HEK293T (cell line): ENCODE data around the gene PPP1R1A.

Source experiments
- CTCF ChIA-PET: fragments of 350-600 bp; formaldehyde crosslinking; extraction: SDS; loops from one replicate; lab custom pipeline; 2021; ENCODE audit warnings: antibody characterized with exemption, inconsistent platforms; lab: Yijun Ruan, JAX
- POLR2A ChIA-PET: fragments of 350-600 bp; formaldehyde crosslinking; extraction: SDS; loops from one replicate; lab custom pipeline; 2020; ENCODE audit warnings: antibody characterized with exemption, inconsistent platforms; lab: Yijun Ruan, JAX
- DNase-seq: peaks from one replicate; pipeline ENCODE4 v3.0.0; 2012; ENCODE audit warnings: mixed read lengths; ENCODE audit errors: extremely low spot score
- ARNT ChIP-seq: fragments of 450-650 bp; IDR thresholded peaks from 2 replicates; pipeline ENCODE4 v1.6.1; 2017; ENCODE audit warnings: mild to moderate bottlenecking
- BHLHE40 ChIP-seq: fragments of 450-650 bp; IDR thresholded peaks from 2 replicates; pipeline ENCODE4 v1.6.1; 2016; ENCODE audit warnings: mild to moderate bottlenecking, moderate library complexity, borderline replicate concordance
- CTBP1 ChIP-seq: fragments of 450-650 bp; IDR thresholded peaks from 2 replicates; pipeline ENCODE4 v1.6.1; 2016; ENCODE audit warnings: borderline replicate concordance
- ELF4 ChIP-seq: fragments of 450-650 bp; IDR thresholded peaks from 2 replicates; pipeline ENCODE4 v1.6.1; 2017; ENCODE audit warnings: antibody characterized with exemption
- FOXA1 ChIP-seq: fragments of 450-650 bp; IDR thresholded peaks from 2 replicates; pipeline ENCODE4 v1.6.1; 2016; ENCODE audit warnings: mild to moderate bottlenecking
- FOXK2 ChIP-seq: fragments of 450-650 bp; IDR thresholded peaks from 2 replicates; pipeline ENCODE4 v1.6.1; 2016; ENCODE audit warnings: mild to moderate bottlenecking
- FOXM1 ChIP-seq: fragments of 450-650 bp; IDR thresholded peaks from 2 replicates; pipeline ENCODE4 v1.6.1; 2017; ENCODE audit warnings: mild to moderate bottlenecking, borderline replicate concordance
- HDGF ChIP-seq: fragments of 450-650 bp; IDR thresholded peaks from 2 replicates; pipeline ENCODE4 v1.6.1; 2017; ENCODE audit warnings: antibody characterized with exemption, borderline replicate concordance
- L3MBTL2 ChIP-seq: fragments of 450-650 bp; conservative IDR thresholded peaks from 2 replicates; pipeline ENCODE4 v1.6.1; 2016; ENCODE audit warnings: mild to moderate bottlenecking
- LEF1 ChIP-seq: fragments of 450-650 bp; IDR thresholded peaks from 2 replicates; pipeline ENCODE4 v1.6.1; 2017; ENCODE audit warnings: mild to moderate bottlenecking, borderline replicate concordance
- NFRKB ChIP-seq: fragments of 450-650 bp; IDR thresholded peaks from 2 replicates; pipeline ENCODE4 v1.6.1; 2016; ENCODE audit warnings: mild to moderate bottlenecking, moderate library complexity
- PKNOX1 ChIP-seq: fragments of 450-650 bp; IDR thresholded peaks from 2 replicates; pipeline ENCODE4 v1.6.1; 2016
- SP1 ChIP-seq: fragments of 450-650 bp; IDR thresholded peaks from 2 replicates; pipeline ENCODE4 v1.6.1; 2017
- SUZ12 ChIP-seq: fragments of 450-650 bp; IDR thresholded peaks from 2 replicates; pipeline ENCODE4 v1.6.1; 2016; ENCODE audit warnings: mild to moderate bottlenecking
- TARDBP ChIP-seq: fragments of 450-650 bp; IDR thresholded peaks from 2 replicates; pipeline ENCODE4 v1.6.1; 2016
- ZNF384 ChIP-seq: fragments of 450-650 bp; IDR thresholded peaks from 2 replicates; pipeline ENCODE4 v1.6.1; 2016

The PPP1R1A gene

GRCh38 chr12:54595471-54595870 is 7.0 kb upstream of the PPP1R1A start:
- ChIA-PET CTCF (interaction anchor here (0.9 to 2.5 kb wide), 4 partner anchors 29 to 68 kb away, joined by 3 to 7 read pairs (median 4); partner anchors contain the start of gene PDE1B), POLR2A (no interaction called here)
- TF ChIP-seq BHLHE40: no peak
- TF ChIP-seq FOXM1: no peak
- TF ChIP-seq LEF1: no peak
- no peak for TF ChIP-seq CTBP1
- no peak for TF ChIP-seq L3MBTL2
- TF ChIP-seq TARDBP: no peak
- no peak for TF ChIP-seq ZNF384
- TF ChIP-seq FOXK2: no peak
- TF ChIP-seq SP1: no peak
- no peak for DNase-seq

GRCh38 chr12:54593725-54594124 is 5.3 kb upstream of the PPP1R1A start:
- TF ChIP-seq NFRKB: no peak
- no peak for TF ChIP-seq LEF1
- TF ChIP-seq FOXK2: no peak
- TF ChIP-seq L3MBTL2: no peak
- TF ChIP-seq BHLHE40: no peak
- TF ChIP-seq HDGF: no peak
- TF ChIP-seq ARNT: no peak
- no peak for TF ChIP-seq PKNOX1
- POLR2A ChIA-PET: no interaction called here
- DNase-seq: no peak
- CTCF ChIA-PET: no interaction called here

GRCh38 chr12:54593135-54593534 is 4.7 kb upstream of the PPP1R1A start:
- no peak for DNase-seq
- TF ChIP-seq BHLHE40: no peak
- TF ChIP-seq CTBP1: no peak
- TF ChIP-seq SP1: no peak
- no peak for TF ChIP-seq TARDBP
- TF ChIP-seq NFRKB: no peak
- no peak for TF ChIP-seq PKNOX1
- no peak for TF ChIP-seq LEF1
- TF ChIP-seq FOXK2: no peak
- ChIA-PET CTCF (interaction anchor here (1.2 to 1.3 kb wide), 2 partner anchors 13 to 66 kb away, joined by 4 to 5 read pairs; no protein-coding TSS in a partner anchor), POLR2A (no interaction called here)

- CTCF ChIA-PET: interaction anchor here (1.0 to 1.3 kb wide), 3 partner anchors 11 to 65 kb away, joined by 4 to 5 read pairs (median 5); no protein-coding TSS in a partner anchor
- POLR2A ChIA-PET: no interaction called here
- DNase-seq: no peak
- TF ChIP-seq CTBP1 (no peak), SP1 (no peak), FOXA1 (no peak), NFRKB (no peak), TARDBP (no peak), PKNOX1 (no peak), ELF4 (no peak), ARNT (no peak), FOXK2 (no peak), ZNF384 (no peak)
Observed at GRCh38 chr12:54592316-54592715, 3.9 kb upstream of the PPP1R1A start.

GRCh38 chr12:54590978-54591591 is 2.6 kb upstream of the PPP1R1A start:
- no peak for DNase-seq
- no peak for TF ChIP-seq ARNT
- no peak for TF ChIP-seq SUZ12
- no peak for TF ChIP-seq LEF1
- no peak for TF ChIP-seq CTBP1
- no peak for TF ChIP-seq FOXK2
- CTCF ChIA-PET: interaction anchor here (1.2 kb wide), 2 partner anchors 11 to 67 kb away, joined by 3 to 4 read pairs; no protein-coding TSS in a partner anchor

GRCh38 chr12:54589964-54590363 is 1.5 kb upstream of the PPP1R1A start:
- ChIA-PET CTCF (interaction anchor here (1.2 kb wide), 1 partner anchor 10 kb away, joined by 3 read pairs; no protein-coding TSS in a partner anchor), POLR2A (no interaction called here)
- DNase-seq: no peak
- TF ChIP-seq L3MBTL2: no peak
- no peak for TF ChIP-seq HDGF
- no peak for TF ChIP-seq FOXK2
- no peak for TF ChIP-seq SUZ12
- TF ChIP-seq PKNOX1: no peak
- no peak for TF ChIP-seq LEF1
- no peak for TF ChIP-seq ELF4
- no peak for TF ChIP-seq SP1
- TF ChIP-seq TARDBP: no peak
- TF ChIP-seq ARNT: no peak
- TF ChIP-seq CTBP1: no peak

More at GRCh38 chr12:54590978-54591591, 2.6 kb upstream of the PPP1R1A start:
- POLR2A ChIA-PET: no interaction called here
